ENCODE measurements around the gene ABCG1. TPM values are rescaled to one million over a fixed set of nuclear protein-coding genes. Genes with fewer than 3 reads are reported as not detected.

Gene ABCG1
- total RNA-seq, 1 donor from 2014 or later = 74.9 TPM

DNA sequence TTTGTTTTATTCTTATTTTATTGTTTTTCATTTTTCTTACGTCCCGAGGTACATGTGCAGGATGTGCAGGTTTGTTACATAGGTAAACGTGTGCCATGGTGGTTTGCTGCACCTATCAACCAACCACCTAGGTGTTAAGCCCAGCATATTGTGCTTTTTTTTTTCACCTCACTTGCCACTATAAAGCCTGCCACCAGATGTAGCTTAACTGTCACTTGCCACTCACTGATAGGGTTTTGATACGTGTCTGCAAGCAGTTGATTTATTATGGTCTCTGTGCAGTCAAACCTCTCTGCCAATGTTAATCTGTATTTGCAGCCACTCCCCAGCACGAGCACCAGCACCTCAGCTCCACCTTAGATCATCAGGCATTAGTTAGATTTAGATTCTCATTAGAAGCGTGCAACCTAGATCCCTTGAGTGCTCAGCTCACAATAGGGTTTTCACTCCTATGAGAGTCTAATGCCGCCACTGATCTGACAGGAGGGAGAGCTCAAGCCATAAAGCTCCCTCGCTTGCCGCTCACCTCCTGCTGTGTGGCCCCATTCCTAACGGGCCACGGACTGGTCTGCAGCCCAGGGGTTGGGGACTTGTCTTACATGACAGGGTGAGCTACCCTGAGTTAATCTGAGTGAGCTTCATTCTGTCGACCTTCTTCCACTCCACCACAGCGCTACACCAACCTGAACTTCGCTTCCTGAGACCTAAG is 17.9 kb upstream of the ABCG1 start:
- ATAC-seq (no peak), DNase-seq (no peak)
- no peaks in the 10 kb centered on the region for H3K36me3 ChIP-seq
- H3K4me1 ChIP-seq = peaks cover 22% of the 10 kb centered on the region
- intact Hi-C loops (cut with DNase I) = no loop called here
- H3K27ac ChIP-seq = no peak overlapping the region
- TF ChIP-seq, protein P1, sequence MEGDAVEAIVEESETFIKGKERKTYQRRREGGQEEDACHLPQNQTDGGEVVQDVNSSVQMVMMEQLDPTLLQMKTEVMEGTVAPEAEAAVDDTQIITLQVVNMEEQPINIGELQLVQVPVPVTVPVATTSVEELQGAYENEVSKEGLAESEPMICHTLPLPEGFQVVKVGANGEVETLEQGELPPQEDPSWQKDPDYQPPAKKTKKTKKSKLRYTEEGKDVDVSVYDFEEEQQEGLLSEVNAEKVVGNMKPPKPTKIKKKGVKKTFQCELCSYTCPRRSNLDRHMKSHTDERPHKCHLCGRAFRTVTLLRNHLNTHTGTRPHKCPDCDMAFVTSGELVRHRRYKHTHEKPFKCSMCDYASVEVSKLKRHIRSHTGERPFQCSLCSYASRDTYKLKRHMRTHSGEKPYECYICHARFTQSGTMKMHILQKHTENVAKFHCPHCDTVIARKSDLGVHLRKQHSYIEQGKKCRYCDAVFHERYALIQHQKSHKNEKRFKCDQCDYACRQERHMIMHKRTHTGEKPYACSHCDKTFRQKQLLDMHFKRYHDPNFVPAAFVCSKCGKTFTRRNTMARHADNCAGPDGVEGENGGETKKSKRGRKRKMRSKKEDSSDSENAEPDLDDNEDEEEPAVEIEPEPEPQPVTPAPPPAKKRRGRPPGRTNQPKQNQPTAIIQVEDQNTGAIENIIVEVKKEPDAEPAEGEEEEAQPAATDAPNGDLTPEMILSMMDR (IDR thresholded peaks at IDR 0.05) = no peak
- no peaks in the 10 kb centered on the region for H3K9me3 ChIP-seq
- H3K4me3 ChIP-seq = no peak overlapping the region
- no peaks in the 10 kb centered on the region for H3K27me3 ChIP-seq (ENCODE audit: low read depth)

DNA sequence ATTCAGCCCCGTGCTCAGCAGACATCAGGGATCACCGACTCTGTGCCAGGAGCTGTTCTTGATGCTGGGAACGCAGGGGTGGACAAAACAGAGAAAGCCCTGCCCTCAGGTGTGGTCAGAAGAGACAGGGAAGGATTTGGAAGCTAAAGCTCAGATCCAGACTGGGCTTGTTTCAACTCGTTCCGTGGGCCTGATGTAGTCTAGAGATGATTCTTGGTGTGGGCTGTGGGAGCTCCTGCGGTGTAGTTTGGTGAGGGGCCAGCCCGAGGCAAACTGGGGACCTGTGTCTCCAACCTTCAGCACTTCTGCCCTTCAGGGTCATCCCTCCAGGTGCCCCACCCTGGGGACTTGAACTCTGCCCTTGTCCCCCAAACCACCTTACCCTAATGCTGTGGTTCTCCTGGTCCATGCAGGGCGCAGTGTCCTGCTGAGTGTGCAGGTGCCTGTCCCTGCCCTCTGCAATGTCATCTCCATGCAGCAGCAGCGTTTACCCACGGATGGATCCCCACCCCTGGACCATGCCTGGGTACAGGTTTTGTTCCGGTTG is 17.3 kb upstream of the ABCG1 start:
- Histone ChIP-seq H3K4me3 (no peak overlapping the region), H3K4me1 (peaks cover 22% of the 10 kb centered on the region), H3K27ac (no peak overlapping the region), H3K9me3 (no peaks in the 10 kb centered on the region), H3K27me3 (ENCODE audit: low read depth) (no peaks in the 10 kb centered on the region), H3K36me3 (no peaks in the 10 kb centered on the region)
- intact Hi-C loops (cut with DNase I) = no loop called here
- TF ChIP-seq, protein P1 (IDR thresholded peaks at IDR 0.05) = no peak
- DNase-seq (no peak), ATAC-seq (peak in 1 of 2 donors; percentile 45)

DNA sequence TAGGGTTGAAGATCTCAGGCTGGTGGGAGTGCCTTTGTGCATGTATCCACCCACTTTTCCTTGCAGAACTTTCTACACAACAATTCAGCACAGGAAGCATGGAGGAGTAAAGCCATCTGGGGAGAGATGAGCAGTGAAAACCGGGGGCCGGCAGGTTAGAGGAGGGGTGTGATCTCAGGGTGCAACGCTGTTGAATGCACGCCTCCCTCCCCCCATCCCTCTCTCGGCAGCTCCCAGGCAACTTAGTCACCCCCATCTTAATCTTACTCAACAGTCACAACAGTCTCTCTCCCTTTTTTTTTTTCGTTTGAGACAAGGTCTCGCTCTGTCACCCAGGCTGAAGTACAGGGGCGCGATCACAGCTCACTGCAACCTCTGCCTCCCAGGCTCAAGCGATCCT is 16.6 kb upstream of the ABCG1 start:
- intact Hi-C loops (cut with DNase I) = no loop called here
- TF ChIP-seq, protein P1 (IDR thresholded peaks at IDR 0.05) = no peak
- DNase-seq = no peak
- H3K4me3 ChIP-seq = no peak overlapping the region
- H3K27me3 ChIP-seq (ENCODE audit: low read depth) = no peaks in the 10 kb centered on the region
- peaks cover 22% of the 10 kb centered on the region for H3K4me1 ChIP-seq
- H3K36me3 ChIP-seq = no peaks in the 10 kb centered on the region
- H3K9me3 ChIP-seq = no peaks in the 10 kb centered on the region
- H3K27ac ChIP-seq = no peak overlapping the region
- ATAC-seq = no peak

DNA sequence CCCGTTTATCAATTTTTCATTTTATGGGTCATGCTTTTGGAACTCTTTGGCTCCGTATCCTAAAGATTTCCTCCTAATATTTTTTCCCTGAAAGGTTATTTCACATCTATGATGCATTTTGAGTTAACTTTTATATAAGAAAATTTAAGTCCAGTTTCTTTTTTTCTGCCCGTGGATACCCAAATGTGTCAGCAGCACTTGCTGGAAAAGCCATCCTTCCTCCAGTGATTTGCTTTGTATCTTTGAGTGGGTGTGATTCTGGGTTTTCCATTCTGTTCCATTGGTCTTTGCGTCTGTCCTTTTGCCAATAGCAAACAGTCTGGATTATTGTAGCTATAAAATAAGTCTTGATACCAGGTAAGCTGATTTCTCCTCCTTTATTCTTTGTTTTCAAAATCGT is 15.6 kb upstream of the ABCG1 start:
- Histone ChIP-seq H3K9me3 (no peaks in the 10 kb centered on the region), H3K4me3 (no peak overlapping the region), H3K27ac (no peak overlapping the region), H3K4me1 (peaks cover 21% of the 10 kb centered on the region), H3K27me3 (ENCODE audit: low read depth) (no peaks in the 10 kb centered on the region), H3K36me3 (no peaks in the 10 kb centered on the region)
- no peak for ATAC-seq
- TF ChIP-seq, protein P1 (IDR thresholded peaks at IDR 0.05) = no peak
- intact Hi-C loops (cut with DNase I) = no loop called here
- no peak for DNase-seq

DNA sequence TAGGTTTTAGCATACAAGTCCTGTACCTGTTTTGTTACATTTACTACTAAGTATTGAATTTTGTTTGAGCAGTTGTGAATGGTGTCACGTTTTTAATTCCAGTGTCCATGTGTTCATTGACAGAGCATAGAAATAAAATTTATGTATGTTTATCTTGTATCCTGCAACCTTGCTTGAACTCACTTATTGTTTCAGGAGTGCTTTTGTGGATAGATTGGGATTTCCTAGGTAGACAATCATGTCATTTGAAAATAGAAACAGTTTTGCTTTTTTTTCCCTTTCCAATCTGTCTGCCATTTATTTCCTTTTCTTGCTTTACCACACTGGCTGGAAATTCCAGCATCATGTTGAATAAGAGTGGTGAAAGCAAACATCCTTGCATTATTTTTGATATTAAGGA is 15.0 kb upstream of the ABCG1 start:
- Histone ChIP-seq H3K9me3 (no peaks in the 10 kb centered on the region), H3K4me3 (no peak overlapping the region)

More for the DNA sequence above, 15.0 kb upstream of the ABCG1 start:
- no peak for DNase-seq
- intact Hi-C loops (cut with DNase I) = no loop called here
- peaks cover 15% of the 10 kb centered on the region for H3K4me1 ChIP-seq
- H3K27ac ChIP-seq = no peak overlapping the region
- H3K36me3 ChIP-seq = no peaks in the 10 kb centered on the region
- no peaks in the 10 kb centered on the region for H3K27me3 ChIP-seq (ENCODE audit: low read depth)
- TF ChIP-seq, protein P1 (IDR thresholded peaks at IDR 0.05) = no peak
- no peak for ATAC-seq
